GM12875 (cell line): ENCODE data around the gene PSMG3.

Experiments
- H3K4me3 ChIP-seq: one replicate; pipeline ENCODE4 v1.5.1; 2011; ENCODE audit warnings: low read depth, low read length, control low read depth
- TF ChIP-seq, protein P1 (sequence below): IDR thresholded peaks from 2 replicates; pipeline ENCODE4 v1.5.1; 2011; ENCODE audit warnings: low read depth, mild to moderate bottlenecking, control low read depth, inconsistent platforms, low read length, moderate library complexity, borderline replicate concordance; ENCODE audit not compliant: insufficient read depth

The PSMG3 gene

GRCh38 chr7:1536743-1537534 is 32.9 kb downstream of the PSMG3 start:
- H3K4me3 ChIP-seq = no peak overlapping the region
- TF ChIP-seq, protein P1, sequence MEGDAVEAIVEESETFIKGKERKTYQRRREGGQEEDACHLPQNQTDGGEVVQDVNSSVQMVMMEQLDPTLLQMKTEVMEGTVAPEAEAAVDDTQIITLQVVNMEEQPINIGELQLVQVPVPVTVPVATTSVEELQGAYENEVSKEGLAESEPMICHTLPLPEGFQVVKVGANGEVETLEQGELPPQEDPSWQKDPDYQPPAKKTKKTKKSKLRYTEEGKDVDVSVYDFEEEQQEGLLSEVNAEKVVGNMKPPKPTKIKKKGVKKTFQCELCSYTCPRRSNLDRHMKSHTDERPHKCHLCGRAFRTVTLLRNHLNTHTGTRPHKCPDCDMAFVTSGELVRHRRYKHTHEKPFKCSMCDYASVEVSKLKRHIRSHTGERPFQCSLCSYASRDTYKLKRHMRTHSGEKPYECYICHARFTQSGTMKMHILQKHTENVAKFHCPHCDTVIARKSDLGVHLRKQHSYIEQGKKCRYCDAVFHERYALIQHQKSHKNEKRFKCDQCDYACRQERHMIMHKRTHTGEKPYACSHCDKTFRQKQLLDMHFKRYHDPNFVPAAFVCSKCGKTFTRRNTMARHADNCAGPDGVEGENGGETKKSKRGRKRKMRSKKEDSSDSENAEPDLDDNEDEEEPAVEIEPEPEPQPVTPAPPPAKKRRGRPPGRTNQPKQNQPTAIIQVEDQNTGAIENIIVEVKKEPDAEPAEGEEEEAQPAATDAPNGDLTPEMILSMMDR = no peak

DNA sequence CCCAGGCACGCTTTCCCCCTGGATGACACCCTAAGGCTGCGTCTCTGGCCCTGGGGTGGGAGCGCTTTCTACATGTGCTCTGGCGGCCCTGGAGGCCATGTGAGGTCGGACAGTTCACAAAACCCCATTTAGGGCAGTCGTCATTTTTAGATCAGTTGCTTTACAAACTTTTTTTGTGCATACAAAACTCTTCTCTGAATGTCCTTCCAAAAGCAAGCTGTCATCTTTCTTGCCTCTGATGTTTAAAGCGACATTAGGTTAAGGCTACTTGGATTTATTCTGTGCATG is 33.4 kb downstream of the PSMG3 start:
- no peak overlapping the region for H3K4me3 ChIP-seq
- TF ChIP-seq, protein P1 = no peak

DNA sequence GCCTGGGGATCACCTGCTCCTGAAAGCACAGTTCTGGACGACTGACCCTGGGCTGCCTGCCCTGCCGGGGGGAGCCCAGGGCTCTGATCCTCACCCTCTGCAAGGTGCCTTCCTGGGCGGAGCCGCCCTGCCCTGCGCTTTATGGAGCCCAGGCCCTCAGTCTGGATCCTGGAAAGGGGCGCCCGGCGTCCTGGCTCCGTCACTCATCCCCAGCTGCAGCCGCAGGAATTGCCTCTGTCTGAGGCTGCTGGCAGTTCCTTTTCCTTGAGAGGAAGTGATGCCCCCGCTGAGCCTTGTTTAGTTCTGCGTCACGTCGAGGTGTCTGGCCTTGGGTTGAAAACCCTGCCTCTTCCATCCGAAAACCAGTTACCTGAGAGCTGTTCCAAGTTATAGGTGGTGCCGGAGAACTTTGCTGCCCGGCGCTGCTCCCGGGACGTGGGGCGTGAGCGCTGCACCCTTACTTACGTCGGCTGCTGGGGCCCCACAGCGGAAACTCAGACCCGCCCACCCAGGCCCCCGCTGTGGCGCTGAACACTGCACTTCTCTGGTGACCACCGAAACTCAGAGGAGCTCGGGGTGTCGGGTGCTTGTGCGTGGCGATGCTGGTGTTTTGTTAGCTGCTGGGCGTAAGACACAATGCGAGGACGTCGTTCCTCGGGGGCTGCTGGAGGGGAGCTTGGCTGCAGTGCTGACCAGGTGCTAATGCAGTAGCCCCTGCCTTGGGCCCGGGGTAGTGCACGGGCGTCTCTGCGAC is 34.0 kb downstream of the PSMG3 start:
- no peak overlapping the region for H3K4me3 ChIP-seq
- TF ChIP-seq, protein P1 = no peak

- H3K4me3 ChIP-seq = no peak overlapping the region
- TF ChIP-seq, protein P1 = no peak
These were observed 34.8 kb downstream of the PSMG3 start for GRCh38 chr7:1535100-1535458.

GRCh38 chr7:1534330-1535099 is 35.3 kb downstream of the PSMG3 start:
- TF ChIP-seq, protein P1 = no peak
- H3K4me3 ChIP-seq = no peak overlapping the region

GRCh38 chr7:1533547-1534329 is 36.1 kb downstream of the PSMG3 start:
- TF ChIP-seq, protein P1 = no peak
- H3K4me3 ChIP-seq = peak overlapping the region; percentile 6
